IgD-negative memory B cell (primary cell): ENCODE measurements around the gene PLEKHA8. TPM values are rescaled to one million over a fixed set of nuclear protein-coding genes. Genes with fewer than 3 reads are reported as not detected.

Experiments
- H3K27ac Mint-ChIP-seq, 3 donors: one replicate each; pipeline ENCODE4 v1.8.0; 2020 to 2022; ENCODE audit warnings: mild to moderate bottlenecking in 3 of 3, mixed read lengths in 3 of 3, moderate library complexity in 1 of 3
- H3K27me3 Mint-ChIP-seq: one replicate; pipeline ENCODE4 v1.8.0; 2021; ENCODE audit warnings: mixed read lengths
- H3K36me3 Mint-ChIP-seq: one replicate; pipeline ENCODE4 v1.8.0; 2020; ENCODE audit warnings: mild to moderate bottlenecking, mixed read lengths
- H3K4me1 Mint-ChIP-seq, 3 donors: one replicate each; pipeline ENCODE4 v1.8.0; 2020 to 2022; ENCODE audit warnings: mixed read lengths in 3 of 3, mild to moderate bottlenecking in 1 of 3
- H3K4me3 Mint-ChIP-seq, 4 donors: one replicate each; pipeline ENCODE4 v1.8.0; 2020 to 2022; ENCODE audit warnings: mild to moderate bottlenecking in 4 of 4, mixed read lengths in 4 of 4, moderate library complexity in 3 of 4
- H3K9me3 Mint-ChIP-seq, 3 donors: one replicate each; pipeline ENCODE4 v1.8.0; 2020 to 2021; ENCODE audit warnings: mixed read lengths in 3 of 3, mild to moderate bottlenecking in 1 of 3
- polyA plus RNA-seq: library from polyadenylated mRNA; unstranded; fragments of 300-500 nt; fragmentation: Illumina TruSeq; gene quantifications from one replicate; pipeline ENCODE4 v1.2.3, GENCODE V29; 2021

The PLEKHA8 gene
- polyA plus RNA-seq, 1 donor from 2014 or later, result 3.6 TPM

DNA sequence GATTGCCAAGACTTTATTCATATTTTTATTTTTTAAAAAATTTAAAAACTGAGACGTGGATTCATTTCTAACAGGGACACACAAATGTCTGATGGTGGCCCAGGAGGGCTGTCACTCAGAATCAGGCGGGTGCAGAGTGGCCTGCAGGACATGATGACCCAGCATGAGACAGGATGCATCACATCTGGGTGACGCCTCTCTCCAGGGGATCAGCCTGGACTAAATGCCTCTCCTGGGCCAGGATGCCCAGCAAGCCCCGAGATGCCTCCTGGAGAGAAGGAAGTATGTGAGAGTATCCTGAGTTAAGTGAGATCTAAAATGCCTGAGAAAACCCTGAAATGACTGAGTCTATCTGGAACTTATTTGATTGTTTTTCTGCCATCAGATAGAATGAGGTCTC lies 89.7 kb downstream of the PLEKHA8 start:
- H3K9me3 Mint-ChIP-seq, result peaks cover 3 to 7% (median 4%) of the 10 kb centered on the region in 3 donors
- H3K27me3 Mint-ChIP-seq, result no peaks in the 10 kb centered on the region
- H3K4me1 Mint-ChIP-seq, result peaks cover 14 to 31% (median 16%) of the 10 kb centered on the region in 3 donors
- peaks cover 9% of the 10 kb centered on the region for H3K36me3 Mint-ChIP-seq
- no peak overlapping the region for H3K4me3 Mint-ChIP-seq
- no peak overlapping the region for H3K27ac Mint-ChIP-seq

DNA sequence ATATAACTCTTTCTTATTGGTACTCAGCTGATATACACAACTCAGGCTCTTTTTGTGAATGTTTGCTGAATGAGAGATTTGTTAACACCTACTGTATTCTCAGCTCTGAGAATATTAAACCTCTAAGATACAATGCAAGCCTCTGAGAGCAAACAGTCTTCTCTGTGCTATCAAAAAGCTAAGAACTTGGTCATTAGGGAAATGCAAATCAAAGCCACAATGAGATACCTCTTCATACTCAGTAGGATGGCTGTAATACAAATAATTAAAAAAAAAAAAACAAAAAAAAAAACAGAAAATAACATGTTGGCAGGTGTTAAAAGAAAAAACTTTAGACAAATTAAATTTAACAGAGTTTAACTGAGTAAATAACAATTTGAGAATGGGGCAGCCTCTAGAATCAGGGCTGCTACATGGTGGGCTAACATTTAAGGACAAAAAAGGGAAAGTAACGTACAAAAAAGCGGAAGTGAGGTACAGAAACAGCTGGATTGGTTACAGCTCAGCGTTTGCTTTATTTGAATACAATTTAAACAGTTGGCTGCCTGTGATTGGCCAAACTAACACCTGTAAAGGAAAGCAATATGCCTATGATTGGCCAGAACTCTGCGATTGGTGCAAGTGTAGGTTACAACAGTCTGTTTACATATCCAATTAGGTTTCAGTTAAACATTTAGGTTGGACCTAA lies 91.8 kb downstream of the PLEKHA8 start:
- Mint-ChIP-seq H3K36me3 (peaks cover 9% of the 10 kb centered on the region), H3K4me1 (peaks cover 8 to 21% (median 9%) of the 10 kb centered on the region in 3 donors), H3K27ac (no peak overlapping the region), H3K27me3 (no peaks in the 10 kb centered on the region), H3K4me3 (peak overlapping the region in 3 of 4 donors; percentile 1 to 23 (median 12)), H3K9me3 (no peaks in the 10 kb centered on the region)

DNA sequence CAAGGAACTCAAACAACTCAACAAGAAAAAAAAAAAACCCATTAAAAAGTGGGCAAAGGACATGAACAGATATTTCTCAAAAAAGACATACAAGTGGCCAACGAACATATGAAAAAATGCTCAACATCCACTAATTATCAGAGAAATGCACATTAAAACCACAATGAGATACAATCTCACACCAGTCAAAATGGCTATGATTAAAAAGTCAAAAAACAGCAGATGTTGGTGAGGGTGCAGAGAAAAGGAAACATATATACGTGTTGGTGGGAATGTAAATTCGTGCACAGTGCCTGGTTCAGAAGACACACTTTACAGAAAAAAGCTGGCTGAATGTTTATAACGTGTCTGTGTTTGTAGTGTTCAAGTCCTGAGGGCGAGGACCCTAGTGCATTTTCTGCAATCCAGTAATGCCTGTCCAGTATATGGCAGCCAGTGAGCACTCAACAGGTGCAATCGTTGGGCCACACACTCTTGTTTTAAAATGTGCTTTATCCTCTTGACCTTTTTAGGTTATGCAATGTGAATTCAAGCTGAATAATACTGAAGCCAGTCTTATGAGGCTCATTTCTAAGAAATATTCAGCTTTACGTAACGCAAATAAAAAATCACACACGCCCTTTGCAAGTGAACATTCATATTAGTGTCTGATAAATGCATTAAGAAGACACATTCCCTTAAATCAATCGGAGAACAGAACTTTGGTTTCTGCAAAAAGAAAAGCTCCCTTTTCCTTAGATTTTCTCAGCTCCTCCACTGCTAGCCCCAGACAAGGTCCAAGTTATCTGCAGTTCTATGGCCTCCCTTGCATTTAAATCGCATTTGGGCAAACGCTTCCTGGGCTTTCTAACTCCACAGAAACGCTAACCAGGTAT lies 105.8 kb downstream of the PLEKHA8 start:
- H3K27me3 Mint-ChIP-seq, result peaks cover 2% of the 10 kb centered on the region
- H3K9me3 Mint-ChIP-seq, result no peaks in the 10 kb centered on the region
- H3K27ac Mint-ChIP-seq, result peak overlapping the region in 2 of 3 donors; percentile 76 to 85
- H3K4me1 Mint-ChIP-seq, result peaks cover 5 to 10% (median 8%) of the 10 kb centered on the region in 3 donors
- H3K4me3 Mint-ChIP-seq, result peak overlapping the region; percentile 80 to 91 (median 85)
- peaks cover 6% of the 10 kb centered on the region for H3K36me3 Mint-ChIP-seq

DNA sequence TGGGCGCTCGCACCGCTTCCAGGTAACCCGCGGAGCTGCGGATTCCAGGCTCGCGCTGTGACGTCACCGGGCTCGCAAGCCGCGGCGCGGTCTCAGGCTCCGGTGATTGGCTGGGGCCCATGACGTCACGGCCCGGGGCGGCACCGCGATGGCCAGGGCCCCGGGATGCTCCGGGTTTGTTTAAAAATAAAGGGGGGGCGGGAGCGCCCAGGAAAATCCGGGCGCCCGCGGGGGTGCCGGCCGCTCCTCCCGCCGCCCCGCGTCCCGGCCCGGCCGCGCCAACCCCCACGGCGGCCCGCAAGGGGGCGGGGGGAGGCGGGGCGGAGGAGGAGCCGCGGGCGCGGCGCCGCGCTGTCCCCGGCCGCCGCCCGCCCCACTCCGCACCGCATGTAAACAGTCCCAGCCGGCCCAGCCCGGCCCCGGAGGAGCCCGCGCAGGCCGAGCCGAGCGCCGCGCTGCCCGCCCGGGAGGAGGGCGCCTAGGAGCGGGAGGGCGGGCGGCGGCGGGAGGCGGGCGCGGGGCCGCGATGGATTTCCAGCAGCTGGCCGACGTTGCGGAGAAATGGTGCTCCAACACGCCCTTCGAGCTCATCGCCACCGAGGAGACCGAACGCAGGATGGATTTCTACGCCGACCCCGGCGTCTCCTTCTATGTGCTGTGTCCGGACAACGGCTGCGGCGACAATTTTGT lies 106.5 kb downstream of the PLEKHA8 start, which contains the start of gene MTURN:
TSS of gene MTURN (plus strand) at position 376 of the 690 bp plus-strand sequence. CDS start at position 527, 151 bp downstream.
- no peaks in the 10 kb centered on the region for H3K9me3 Mint-ChIP-seq
- peak within 1 kb of the TSS; percentile 91 to 98 (median 96) for H3K4me3 Mint-ChIP-seq
- H3K27ac Mint-ChIP-seq, result peak within 1 kb of the TSS; percentile 67 to 88 (median 85)
- peaks cover 2% of the 10 kb centered on the region for H3K27me3 Mint-ChIP-seq
- peaks cover 4% of the 10 kb centered on the region for H3K36me3 Mint-ChIP-seq
- H3K4me1 Mint-ChIP-seq, result peaks cover 5 to 10% (median 8%) of the 10 kb centered on the region in 3 donors

DNA sequence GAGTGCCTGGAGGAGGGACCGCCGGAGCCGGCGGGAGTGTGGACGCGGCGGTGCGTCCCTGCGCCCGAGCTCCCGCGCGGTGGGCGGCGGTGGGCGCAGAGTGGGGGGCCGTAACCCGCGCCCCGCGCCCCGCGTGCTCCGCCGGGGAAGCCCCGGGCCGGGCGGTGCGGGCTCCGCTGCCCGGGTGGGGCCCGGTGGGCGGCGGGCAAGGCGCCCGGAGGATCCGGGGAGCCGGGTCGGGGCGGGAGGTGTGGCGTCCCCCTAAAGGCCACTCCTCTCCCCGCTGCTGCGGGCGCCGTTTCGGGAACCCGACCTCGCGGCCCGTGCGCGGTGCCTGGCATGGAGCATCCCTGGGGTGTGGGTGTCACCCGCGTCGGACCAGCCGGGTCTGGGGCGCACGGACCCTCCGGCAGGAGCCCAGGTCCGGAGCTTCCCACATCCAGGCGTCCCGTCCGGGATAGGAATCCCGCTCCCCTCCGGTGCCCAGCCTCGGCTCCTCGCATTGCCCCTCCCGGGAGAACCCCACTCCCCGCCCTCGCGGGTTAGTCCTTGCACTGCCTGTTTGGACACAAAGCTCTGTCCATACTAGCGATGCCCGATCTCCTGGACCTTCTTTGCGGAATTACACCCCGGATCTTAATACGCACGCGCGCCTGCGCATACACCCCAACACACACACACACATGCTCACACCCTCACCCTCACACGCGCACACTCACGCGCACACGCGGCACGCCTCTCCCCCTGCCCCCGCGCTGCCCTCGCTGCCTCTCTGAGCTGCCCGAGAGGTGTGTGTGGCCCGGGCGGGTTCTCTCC lies 107.3 kb downstream of the PLEKHA8 start:
- no peaks in the 10 kb centered on the region for H3K9me3 Mint-ChIP-seq
- H3K36me3 Mint-ChIP-seq, result peaks cover 4% of the 10 kb centered on the region
- H3K4me3 Mint-ChIP-seq, result peak overlapping the region; percentile 91 to 98 (median 96)
- H3K4me1 Mint-ChIP-seq, result peaks cover 5 to 10% (median 8%) of the 10 kb centered on the region in 3 donors
- peaks cover 2% of the 10 kb centered on the region for H3K27me3 Mint-ChIP-seq
- H3K27ac Mint-ChIP-seq, result peak overlapping the region; percentile 67 to 88 (median 80)

DNA sequence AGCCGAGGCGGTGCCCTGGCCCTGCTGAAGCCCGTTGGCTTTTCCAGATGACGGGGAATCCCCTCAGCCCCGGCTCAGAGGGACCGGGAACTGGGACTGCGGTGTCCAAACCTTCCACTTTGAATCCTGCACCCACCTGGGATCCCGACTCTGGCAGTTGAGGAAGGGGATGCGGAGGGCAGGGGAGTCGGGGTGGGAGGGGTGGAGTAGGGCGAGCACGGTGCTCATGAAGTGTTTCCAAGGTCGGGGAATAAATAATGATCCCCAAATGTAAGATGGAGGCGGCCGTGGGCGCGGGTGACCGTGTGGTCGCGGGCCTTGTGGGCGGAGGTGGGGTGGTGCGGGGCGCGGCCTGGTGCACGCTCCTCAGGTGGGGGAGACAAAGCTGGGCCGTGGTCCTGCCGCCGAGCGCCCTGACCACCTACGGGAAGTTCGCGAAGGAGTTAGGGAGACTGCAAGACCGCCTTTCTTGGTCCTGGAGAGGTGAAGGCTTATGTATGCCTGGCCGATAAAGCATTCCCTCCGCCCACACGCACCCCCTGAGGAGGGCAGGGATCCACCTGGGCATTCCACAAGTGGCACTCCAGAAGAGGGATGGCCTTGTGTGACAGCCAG lies 108.0 kb downstream of the PLEKHA8 start:
- Mint-ChIP-seq H3K36me3 (no peaks in the 10 kb centered on the region), H3K4me3 (peak overlapping the region; percentile 91 to 98 (median 96)), H3K4me1 (peaks cover 5 to 10% (median 8%) of the 10 kb centered on the region in 3 donors), H3K9me3 (no peaks in the 10 kb centered on the region), H3K27ac (peak overlapping the region in 2 of 3 donors; percentile 67 to 88), H3K27me3 (peaks cover 2% of the 10 kb centered on the region)

DNA sequence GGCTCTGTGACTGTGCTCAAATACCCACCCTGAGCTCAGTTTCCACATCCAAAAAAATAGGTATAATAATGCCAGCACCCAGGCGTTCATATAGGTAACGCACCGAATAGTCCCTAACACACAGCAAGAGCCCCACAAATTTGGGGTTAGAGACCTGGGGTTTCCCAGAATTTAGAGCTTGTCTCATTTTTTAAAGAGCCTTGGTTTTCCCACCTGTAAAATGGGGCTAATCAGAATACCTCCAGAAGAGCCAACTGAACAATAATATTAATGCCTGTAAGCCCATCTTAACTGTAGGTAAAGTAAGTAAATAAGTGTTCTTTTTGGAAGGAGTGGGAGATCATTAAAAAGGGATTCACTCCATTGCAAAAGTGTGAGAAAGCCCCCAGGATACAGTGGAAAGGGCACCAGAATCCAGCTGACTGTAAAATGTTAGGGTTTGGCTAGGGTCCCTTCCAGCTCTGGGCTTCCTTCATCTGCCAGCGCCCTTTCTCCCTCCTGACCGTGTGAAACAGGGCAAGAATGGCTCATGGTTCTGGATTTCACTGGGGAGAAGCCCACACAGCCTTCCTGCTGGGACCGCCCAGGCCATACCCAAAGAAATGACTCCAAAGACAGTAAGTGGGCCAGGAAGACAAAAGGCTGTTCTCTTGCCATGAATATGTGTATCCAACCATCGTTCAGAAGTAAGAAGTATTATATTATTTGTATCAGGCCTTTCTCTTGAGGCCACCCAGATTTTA lies 108.7 kb downstream of the PLEKHA8 start:
- Mint-ChIP-seq H3K27me3 (peaks cover 2% of the 10 kb centered on the region), H3K27ac (peak overlapping the region; percentile 10 to 88 (median 56)), H3K36me3 (no peaks in the 10 kb centered on the region), H3K4me1 (peaks cover 5 to 10% (median 8%) of the 10 kb centered on the region in 3 donors), H3K9me3 (no peaks in the 10 kb centered on the region), H3K4me3 (peak overlapping the region; percentile 83 to 97 (median 92))

DNA sequence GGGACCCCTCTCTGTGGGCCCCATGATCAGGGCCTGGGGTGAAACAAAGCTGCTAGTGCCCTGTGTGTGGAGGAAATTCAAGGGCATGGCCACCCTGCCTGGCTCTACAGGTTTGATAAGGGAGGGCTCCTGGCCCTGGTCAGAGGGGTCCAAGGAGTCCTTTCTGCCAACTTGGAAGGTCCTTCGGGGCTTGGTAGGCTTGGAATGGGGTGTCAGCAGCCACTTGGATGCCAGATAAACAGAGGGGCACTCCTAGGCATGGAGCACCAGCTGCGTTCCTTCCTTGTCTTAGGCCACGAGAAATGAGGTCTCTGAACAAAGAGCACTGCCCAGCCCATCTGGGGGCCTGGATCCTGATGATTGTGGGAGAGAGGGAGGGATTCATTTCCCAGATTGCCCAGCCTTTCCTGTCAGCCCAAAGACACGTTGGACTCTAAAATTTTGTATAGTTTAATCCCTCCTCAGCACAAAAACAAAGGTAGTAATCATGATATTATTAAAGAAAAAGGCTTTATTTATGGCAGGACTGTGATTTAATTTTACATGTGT lies 111.7 kb downstream of the PLEKHA8 start:
- no peaks in the 10 kb centered on the region for H3K36me3 Mint-ChIP-seq
- peak overlapping the region in 1 of 3 donors; percentile 5 for H3K27ac Mint-ChIP-seq
- peaks cover 4 to 12% (median 5%) of the 10 kb centered on the region in 3 donors for H3K4me1 Mint-ChIP-seq
- H3K27me3 Mint-ChIP-seq, result no peaks in the 10 kb centered on the region
- no peak overlapping the region for H3K4me3 Mint-ChIP-seq
- no peaks in the 10 kb centered on the region for H3K9me3 Mint-ChIP-seq

DNA sequence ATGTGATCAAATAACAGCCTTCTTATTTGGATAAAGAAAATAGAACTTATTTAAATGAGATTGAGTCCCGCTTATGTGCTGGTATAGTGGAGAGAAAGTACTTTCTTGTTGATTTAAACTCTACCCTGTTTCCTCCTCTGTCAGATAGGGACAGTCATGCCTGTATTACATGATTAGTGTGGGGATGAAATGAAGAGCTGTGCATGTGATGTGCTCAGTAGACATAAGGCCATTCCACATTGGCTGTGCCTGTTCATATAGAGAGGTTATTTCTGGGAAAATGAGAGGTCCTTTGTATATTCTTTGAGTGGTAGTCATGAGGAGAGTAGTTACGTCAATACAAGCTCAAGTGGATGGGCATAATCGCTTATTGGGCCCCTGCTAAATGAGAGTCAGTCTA lies 112.2 kb downstream of the PLEKHA8 start:
- H3K4me1 Mint-ChIP-seq, result peaks cover 4 to 12% (median 5%) of the 10 kb centered on the region in 3 donors
- H3K27ac Mint-ChIP-seq, result peak overlapping the region in 1 of 3 donors; percentile 36
- H3K9me3 Mint-ChIP-seq, result no peaks in the 10 kb centered on the region

DNA sequence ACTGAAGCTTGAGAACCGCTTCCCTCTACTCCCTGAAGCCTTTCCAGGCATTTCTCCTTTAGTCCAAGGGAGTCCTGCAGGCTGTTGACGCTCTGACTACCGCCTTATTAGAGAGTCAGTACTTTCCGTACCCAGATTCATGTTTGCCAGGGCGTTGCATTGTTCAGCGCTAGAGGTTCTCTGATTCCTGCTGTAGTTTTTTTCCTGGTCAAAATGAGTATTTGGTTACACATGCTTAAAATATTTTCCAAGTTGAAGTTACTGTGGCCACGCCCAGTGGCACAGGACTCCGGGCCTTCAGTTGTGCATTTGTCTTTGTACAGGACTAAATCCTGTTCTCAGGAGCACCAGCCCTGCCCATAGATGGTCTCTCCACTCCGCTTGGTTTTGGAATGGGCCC lies 114.5 kb downstream of the PLEKHA8 start:
- H3K27ac Mint-ChIP-seq, result no peak overlapping the region
- H3K36me3 Mint-ChIP-seq, result no peaks in the 10 kb centered on the region
- H3K27me3 Mint-ChIP-seq, result no peaks in the 10 kb centered on the region
- no peaks in the 10 kb centered on the region for H3K9me3 Mint-ChIP-seq
- H3K4me3 Mint-ChIP-seq, result peak overlapping the region in 1 of 4 donors; percentile 57
- peaks cover 3 to 8% (median 4%) of the 10 kb centered on the region in 3 donors for H3K4me1 Mint-ChIP-seq

More for the DNA sequence above, 112.2 kb downstream of the PLEKHA8 start:
- Mint-ChIP-seq H3K36me3 (no peaks in the 10 kb centered on the region), H3K4me3 (peak overlapping the region in 1 of 4 donors; percentile 38), H3K27me3 (no peaks in the 10 kb centered on the region)

DNA sequence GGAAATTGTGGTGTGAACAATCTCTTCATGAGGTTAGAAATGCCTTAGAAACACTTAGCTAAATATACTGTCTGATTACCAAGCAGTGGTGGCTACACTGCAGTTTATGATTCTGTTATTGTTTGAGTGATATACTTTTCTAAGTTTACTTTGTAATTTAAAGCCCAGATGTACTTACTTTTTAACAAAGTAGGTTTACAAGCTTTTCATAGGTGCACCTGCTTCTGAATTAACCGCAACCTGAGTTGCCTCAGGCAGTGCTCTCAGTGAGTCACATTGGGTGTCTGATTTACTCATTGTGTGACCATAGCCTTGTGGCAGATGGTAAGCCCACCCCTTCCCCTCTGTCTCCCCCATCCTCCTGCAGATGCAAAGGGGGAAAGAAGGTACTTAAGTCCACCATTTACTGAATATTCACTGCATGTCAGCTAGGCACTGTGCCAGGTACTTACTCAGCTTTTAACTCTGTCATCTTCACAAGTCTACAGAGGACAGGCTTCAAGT lies 115.6 kb downstream of the PLEKHA8 start:
- Mint-ChIP-seq H3K27ac (no peak overlapping the region), H3K4me3 (no peak overlapping the region), H3K9me3 (no peaks in the 10 kb centered on the region), H3K4me1 (peaks cover under 1 to 8% (median 4%) of the 10 kb centered on the region in 3 donors), H3K36me3 (no peaks in the 10 kb centered on the region), H3K27me3 (no peaks in the 10 kb centered on the region)

DNA sequence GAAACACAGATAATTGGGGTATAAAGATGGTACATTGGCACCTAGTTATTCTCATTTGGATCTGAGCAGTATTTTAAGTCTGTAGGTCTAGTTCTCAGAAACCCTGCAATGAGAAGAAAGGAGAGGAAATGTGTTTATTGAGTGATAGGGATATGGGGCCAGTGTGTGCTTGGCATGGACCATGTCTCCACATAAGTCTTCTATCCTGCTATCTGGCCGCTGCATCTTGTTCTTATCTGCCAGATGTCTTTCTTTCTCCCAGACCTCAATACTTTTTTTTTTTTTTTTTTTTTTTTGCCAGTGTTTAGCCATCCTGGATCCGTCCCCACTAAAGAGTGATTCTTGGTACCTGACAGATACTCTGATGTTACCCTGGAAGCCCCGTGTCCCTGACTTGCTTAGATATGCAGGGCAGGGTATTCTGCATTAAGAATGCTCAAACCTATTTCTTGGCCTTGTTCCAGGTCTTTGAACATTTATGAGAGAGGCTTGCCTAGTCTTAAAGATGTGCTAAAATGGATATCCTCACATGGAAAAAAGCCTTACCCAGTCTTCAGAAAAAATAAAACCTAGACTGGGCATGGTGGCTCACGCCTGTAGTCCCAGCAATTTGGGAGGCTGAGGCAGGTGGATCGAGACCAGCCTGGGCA lies 116.6 kb downstream of the PLEKHA8 start:
- Mint-ChIP-seq H3K27ac (no peak overlapping the region), H3K9me3 (no peaks in the 10 kb centered on the region), H3K36me3 (no peaks in the 10 kb centered on the region), H3K4me1 (peaks cover 0 to 17% (median 8%) of the 10 kb centered on the region in 3 donors), H3K4me3 (no peak overlapping the region), H3K27me3 (no peaks in the 10 kb centered on the region)
